ENCODE measurements around the gene SMIM1. TPM values are rescaled to one million over a fixed set of nuclear protein-coding genes. Genes with fewer than 3 reads are reported as not detected.
A peak's percentile ranks its signal among the peaks of the same experiment; 100 is the strongest.

SMIM1 gene
- total and polyA plus RNA-seq, 7 donors, result 0.57 to 2.1 (median 1.3) TPM

DNA sequence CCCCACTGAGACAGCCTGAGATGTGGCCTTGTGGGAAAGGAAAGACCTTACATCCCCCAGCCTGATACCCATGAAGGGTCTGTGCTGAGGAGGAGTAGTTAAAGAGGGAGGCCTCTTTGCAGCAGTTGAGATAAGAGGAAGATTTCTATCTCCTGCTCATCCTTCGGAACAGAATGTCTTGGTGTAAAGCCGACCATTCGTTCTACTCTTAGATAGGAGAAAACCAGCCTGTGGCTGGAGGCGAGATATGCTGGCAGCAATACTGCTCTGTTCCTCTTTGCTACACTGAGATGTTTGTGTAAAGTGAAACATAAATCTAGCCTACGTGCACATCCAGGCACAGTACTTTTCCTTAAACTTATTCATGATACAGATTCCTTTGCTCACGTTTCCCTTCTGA is 21.8 kb upstream of the SMIM1 start:
- Histone ChIP-seq H3K36me3 (ENCODE audit: insufficient read depth in 1 of 2, low read depth in 1 of 2) (no peaks in the 10 kb centered on the region), H3K4me1 (peaks cover 10% of the 10 kb centered on the region), H3K9me3 (no peaks in the 10 kb centered on the region), H3K4me3 (no peak overlapping the region), H3K27ac (no peak overlapping the region), H3K27me3 (ENCODE audit: insufficient read depth in 3 of 3, low read length in 2 of 3) (no peaks in the 10 kb centered on the region)
- DNase-seq (peak in 1 of 2 donors; percentile 21), ATAC-seq (no peak)
- TF ChIP-seq, protein P1, sequence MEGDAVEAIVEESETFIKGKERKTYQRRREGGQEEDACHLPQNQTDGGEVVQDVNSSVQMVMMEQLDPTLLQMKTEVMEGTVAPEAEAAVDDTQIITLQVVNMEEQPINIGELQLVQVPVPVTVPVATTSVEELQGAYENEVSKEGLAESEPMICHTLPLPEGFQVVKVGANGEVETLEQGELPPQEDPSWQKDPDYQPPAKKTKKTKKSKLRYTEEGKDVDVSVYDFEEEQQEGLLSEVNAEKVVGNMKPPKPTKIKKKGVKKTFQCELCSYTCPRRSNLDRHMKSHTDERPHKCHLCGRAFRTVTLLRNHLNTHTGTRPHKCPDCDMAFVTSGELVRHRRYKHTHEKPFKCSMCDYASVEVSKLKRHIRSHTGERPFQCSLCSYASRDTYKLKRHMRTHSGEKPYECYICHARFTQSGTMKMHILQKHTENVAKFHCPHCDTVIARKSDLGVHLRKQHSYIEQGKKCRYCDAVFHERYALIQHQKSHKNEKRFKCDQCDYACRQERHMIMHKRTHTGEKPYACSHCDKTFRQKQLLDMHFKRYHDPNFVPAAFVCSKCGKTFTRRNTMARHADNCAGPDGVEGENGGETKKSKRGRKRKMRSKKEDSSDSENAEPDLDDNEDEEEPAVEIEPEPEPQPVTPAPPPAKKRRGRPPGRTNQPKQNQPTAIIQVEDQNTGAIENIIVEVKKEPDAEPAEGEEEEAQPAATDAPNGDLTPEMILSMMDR (IDR thresholded peaks at IDR 0.05), result no peak
- intact Hi-C loops (cut with DNase I), result no loop called here
- 78 to 82% (median 79%) methylated on average over 6 of the region's 6 CpGs for WGBS, 3 donors

DNA sequence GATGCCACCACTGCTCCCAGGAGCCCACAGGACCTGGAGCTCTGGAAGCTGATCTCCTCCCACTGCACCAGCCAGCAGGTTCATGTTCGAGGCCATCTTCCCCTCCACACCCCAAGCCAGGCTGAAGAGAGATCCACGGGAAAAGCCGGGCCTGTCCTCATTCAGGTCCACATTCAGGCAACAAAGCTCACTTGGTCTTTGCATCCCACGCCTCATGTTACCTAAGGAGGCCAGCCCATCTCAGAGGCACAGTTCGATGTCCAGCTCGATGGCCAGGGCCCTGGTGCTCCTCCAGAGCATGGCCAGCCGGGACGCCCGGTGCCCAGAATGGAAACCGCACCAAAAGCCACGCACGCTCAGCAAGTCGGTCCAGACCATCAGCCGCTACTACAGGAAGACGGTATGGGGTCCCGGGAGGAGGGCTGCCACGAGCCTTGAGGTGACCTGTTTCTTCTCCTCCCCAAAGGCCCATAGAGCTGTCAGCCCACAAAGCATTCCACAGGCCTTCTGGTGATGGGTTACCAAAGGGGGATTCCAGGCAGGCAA is 20.1 kb upstream of the SMIM1 start, which contains the start of gene CCDC27:
CCDC27 (plus strand) TSS at position 51 of the 546 bp plus-strand sequence; CDS start at position 83, 32 bp downstream.
- Histone ChIP-seq H3K4me1 (peaks cover 4% of the 10 kb centered on the region), H3K36me3 (ENCODE audit: insufficient read depth in 1 of 2, low read depth in 1 of 2) (no peaks in the 10 kb centered on the region), H3K27me3 (ENCODE audit: insufficient read depth in 3 of 3, low read length in 2 of 3) (no peaks in the 10 kb centered on the region), H3K27ac (no peak within 1 kb of the TSS), H3K4me3 (no peak within 1 kb of the TSS), H3K9me3 (no peaks in the 10 kb centered on the region)
- TF ChIP-seq, protein P1 (IDR thresholded peaks at IDR 0.05), result no peak
- peak in 1 of 2 donors; percentile 49 for DNase-seq
- intact Hi-C loops (cut with DNase I), result no loop called here
- no peak for ATAC-seq
- 84 to 87% (median 87%) methylated on average over 17 of the region's 17 CpGs for WGBS, 3 donors

DNA sequence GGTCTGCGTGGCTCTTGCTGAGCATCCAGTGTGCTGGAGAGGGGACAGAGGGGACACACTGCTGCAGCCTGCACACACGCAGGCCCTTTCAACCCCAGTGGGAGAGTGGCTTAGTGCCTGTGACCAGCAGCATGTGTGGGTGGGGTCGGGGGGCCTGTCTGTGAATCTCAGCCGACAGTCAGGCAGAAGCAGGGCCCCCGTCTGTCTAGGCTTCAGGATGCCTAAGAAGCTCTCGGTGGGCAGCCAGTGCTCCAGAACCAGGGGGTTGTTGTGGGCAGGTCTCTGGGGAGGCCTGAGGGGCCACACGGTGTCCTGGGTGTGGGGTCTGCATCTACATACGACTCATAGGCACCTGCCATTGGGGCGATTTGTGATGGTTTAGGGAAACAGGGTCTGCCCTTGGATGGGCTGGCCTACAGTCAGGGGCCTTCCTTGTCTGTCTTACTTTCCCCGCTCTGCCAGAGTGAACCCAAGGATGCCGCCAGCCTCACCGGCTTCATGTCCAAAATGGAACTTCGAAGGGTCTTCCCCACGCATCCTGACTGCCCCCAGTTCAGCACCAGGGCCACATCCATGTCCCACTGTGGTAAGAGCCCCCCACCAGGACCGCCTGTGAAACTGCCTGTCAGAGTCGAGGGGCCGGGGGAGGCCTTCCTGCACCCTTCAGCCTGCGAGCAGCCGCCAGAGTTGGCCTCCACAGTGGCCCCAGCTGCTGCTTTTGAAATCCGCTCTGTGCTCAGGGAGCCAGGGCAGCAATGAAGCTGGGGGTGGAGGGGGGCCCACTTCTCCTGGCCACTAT is 18.7 kb upstream of the SMIM1 start:
- intact Hi-C loops (cut with DNase I), result no loop called here
- no peaks in the 10 kb centered on the region for H3K4me1 ChIP-seq
- no peak overlapping the region for H3K27ac ChIP-seq
- 63 to 71% (median 71%) methylated on average over 20 of the region's 20 CpGs for WGBS, 3 donors
- H3K36me3 ChIP-seq (ENCODE audit: insufficient read depth in 1 of 2, low read depth in 1 of 2), result no peaks in the 10 kb centered on the region
- H3K27me3 ChIP-seq (ENCODE audit: insufficient read depth in 3 of 3, low read length in 2 of 3), result no peaks in the 10 kb centered on the region
- no peak overlapping the region for H3K4me3 ChIP-seq
- no peaks in the 10 kb centered on the region for H3K9me3 ChIP-seq
- DNase-seq (peak in 1 of 2 donors; percentile 24), ATAC-seq (no peak)
- TF ChIP-seq, protein P1 (IDR thresholded peaks at IDR 0.05), result no peak

DNA sequence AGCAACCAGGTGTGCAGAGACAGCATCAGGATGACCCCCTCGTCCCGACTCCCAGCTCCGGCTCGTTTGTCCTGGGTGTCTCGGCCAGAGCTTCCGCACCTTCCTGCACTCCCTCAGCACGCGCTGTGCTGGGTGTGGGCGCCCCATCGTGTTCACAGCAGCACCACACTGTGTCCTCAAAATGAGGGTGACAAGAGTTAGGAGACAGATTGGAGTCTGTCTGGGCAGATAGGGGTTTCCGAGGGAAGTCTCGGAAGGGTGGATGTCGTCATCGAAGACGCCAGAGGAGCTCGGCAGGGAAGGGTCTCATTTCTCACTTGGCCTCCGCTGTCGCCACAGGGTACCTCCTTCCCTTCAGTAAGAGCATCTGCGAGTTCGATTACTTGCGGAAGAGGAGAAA is 16.2 kb upstream of the SMIM1 start:
- DNase-seq (peak in 1 of 2 donors; percentile 25), ATAC-seq (no peak)
- Histone ChIP-seq H3K27me3 (ENCODE audit: insufficient read depth in 3 of 3, low read length in 2 of 3) (no peaks in the 10 kb centered on the region), H3K27ac (no peak overlapping the region), H3K36me3 (ENCODE audit: insufficient read depth in 1 of 2, low read depth in 1 of 2) (no peaks in the 10 kb centered on the region), H3K4me1 (peaks cover 6% of the 10 kb centered on the region), H3K4me3 (no peak overlapping the region), H3K9me3 (no peaks in the 10 kb centered on the region)
- TF ChIP-seq, protein P1 (IDR thresholded peaks at IDR 0.05), result no peak
- intact Hi-C loops (cut with DNase I), result no loop called here
- 79 to 81% (median 79%) methylated on average over 21 of the region's 21 CpGs for WGBS, 3 donors
